Epidermal melanocyte (primary cell): Measurements from ENCODE around the gene CPNE9.
A peak's percentile ranks its signal among the peaks of the same experiment; 100 is the strongest.
"Not testable (repeated sequence)": the region's sequence is repeated elsewhere in the genome, so short reads cannot be mapped to it uniquely, and the experiment has no call there.

Experiments used
- DNase-seq: peaks from one replicate; pipeline ENCODE4 v3.0.0; 2011; ENCODE audit warnings: low spot score; ENCODE audit not compliant: insufficient read length

Gene CPNE9

GRCh38 chr3:9746330-9746729 lies 42.7 kb downstream of the CPNE9 start:
- no peak for DNase-seq

GRCh38 chr3:9747267-9747666 lies 43.6 kb downstream of the CPNE9 start:
- no peak for DNase-seq

DNA sequence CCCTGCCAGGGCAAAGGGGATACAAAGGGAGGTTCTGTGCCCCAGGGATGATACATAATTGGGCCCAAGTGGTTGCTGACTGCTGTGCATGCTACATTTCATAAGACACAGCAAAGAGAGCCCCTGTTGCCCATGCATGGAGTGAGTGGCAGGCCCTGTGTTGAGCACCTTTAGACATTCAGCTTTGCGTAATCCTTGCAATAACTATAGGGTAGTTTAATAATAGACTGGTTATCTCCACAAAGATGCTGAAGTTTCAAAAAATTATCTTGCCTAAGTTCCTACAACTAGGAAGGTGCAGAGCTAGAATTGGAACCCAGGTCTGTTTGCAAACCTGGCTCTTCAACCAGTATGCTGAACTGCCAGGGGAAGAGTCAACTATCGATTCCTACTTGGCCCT lies 44.4 kb downstream of the CPNE9 start:
- no peak for DNase-seq

GRCh38 chr3:9749296-9749644 lies 45.6 kb downstream of the CPNE9 start:
- peak; percentile 45 for DNase-seq

GRCh38 chr3:9749645-9750555 lies 46.3 kb downstream of the CPNE9 start, which contains the start of gene OGG1:
Gene OGG1, plus strand, starts transcription at chr3:9749952. Its CDS starts 335 bp downstream, at chr3:9750287.
- peak; percentile 99 for DNase-seq

- DNase-seq, result no peak
Measured at GRCh38 chr3:9750556-9751411, 47.2 kb downstream of the CPNE9 start.

DNA sequence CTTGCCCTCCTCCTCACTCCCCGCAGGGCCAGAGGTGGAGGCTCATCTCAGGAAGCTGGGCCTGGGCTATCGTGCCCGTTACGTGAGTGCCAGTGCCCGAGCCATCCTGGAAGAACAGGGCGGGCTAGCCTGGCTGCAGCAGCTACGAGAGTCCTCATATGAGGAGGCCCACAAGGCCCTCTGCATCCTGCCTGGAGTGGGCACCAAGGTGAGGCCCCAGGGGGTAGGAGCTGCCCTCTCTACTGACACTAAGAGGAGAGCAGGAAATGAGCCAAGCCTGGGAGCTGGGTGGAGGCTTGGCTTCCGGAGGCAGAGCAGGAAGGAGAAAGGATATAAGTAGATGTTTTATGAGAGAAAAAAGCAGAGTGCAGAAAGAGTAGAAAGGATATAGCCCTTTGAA lies 51.0 kb downstream of the CPNE9 start:
- no peak for DNase-seq

GRCh38 chr3:9757427-9757826 lies 53.8 kb downstream of the CPNE9 start:
- DNase-seq, result no peak

DNA sequence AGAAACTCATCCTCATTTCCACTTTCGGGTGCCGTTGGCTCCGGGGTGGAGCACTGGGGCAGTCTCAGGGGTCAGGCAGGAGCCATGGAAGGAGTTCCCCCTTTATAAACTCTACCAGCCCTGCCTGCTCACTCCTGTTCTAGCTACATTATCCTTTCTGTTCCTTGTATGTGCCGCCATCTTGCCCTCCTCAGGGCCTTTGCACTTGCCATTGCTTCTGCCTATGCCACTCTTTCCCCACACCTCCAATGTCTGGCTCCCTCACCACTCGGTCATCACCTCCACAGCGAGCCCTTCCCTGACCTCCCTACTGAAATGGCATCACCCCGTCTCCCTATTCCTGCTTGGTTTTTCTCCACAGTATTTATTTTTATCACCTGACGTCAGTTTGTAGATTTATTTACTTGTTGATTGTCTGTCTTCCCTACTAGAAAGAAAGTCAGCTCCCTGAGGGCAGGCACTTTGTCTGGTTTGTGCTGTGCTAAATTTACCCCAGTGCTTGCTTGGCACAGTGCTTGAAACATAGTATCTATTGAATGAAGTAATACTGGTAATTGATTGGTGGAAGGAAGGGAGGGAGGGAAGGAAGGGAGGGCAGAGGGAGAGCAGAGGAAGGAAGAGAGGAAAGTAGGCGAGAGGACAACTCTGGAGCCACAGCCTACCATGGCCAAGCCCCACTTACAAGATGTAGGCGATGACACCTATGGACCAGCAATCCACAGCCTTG lies 57.3 kb downstream of the CPNE9 start:
- DNase-seq, result no peak

DNA sequence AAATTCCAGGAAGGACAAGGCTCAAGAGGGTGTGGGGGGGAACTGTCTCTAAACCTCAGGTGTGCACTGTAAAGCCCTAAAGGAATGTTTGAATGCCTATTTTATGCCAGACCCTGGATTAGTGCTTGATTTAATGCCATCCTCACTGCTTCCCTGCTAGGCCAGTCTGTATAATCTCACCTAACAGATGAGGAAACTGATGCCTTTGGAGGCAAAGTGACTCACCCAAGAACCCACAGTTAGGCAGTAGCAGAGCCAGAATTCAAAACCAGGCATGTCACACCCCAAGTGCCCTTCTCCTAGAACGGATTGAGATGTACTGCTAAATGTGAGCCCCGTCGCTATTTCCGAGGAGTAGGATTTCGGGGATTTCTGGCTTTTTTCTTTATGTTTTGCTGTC lies 58.3 kb downstream of the CPNE9 start:
- no peak for DNase-seq

DNA sequence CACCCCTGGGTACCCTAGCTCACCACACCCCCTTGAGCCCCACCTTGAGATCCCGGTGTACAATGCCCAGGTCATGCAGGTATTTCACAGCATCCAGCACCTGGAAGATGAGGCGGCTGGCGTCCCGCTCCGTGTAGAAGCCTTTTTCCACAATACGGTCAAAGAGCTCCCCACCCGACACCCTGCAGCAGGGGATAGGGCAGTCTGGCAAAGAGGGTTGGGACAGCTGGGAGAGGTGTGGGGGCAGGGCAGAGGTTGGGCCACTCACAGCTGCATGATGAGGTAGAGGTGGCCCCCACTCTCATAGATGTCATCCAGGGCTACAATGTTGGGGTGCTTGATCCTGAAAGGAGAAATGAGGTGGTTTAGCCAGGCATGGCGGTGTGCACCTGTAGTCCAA lies 59.2 kb downstream of the CPNE9 start:
- no peak for DNase-seq

DNA sequence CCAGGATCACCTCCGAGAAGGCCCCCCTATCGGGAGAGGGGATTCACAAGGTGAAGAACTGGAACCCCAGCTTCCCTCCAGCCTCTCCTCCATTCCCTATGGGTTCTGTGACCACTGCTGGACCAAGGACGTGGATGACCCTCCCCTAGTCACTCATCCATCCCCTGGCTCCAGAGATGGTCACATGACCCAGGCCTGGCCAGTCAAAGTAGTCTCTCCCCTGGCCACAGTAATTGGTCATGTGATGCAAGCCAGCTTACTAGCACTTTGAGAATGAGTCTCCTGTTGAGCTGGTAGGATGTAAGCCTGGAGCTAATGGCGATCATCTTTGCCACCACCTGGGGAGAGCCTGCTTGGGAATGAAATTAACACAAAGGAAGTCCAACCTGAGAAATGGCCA lies 62.2 kb downstream of the CPNE9 start:
- no peak for DNase-seq

- DNase-seq, result no peak
Measured at GRCh38 chr3:9767418-9767817, 63.8 kb downstream of the CPNE9 start.

GRCh38 chr3:9768141-9768775 lies 64.6 kb downstream of the CPNE9 start:
- no peak for DNase-seq

GRCh38 chr3:9769012-9769411 lies 65.4 kb downstream of the CPNE9 start:
- no peak for DNase-seq

DNA sequence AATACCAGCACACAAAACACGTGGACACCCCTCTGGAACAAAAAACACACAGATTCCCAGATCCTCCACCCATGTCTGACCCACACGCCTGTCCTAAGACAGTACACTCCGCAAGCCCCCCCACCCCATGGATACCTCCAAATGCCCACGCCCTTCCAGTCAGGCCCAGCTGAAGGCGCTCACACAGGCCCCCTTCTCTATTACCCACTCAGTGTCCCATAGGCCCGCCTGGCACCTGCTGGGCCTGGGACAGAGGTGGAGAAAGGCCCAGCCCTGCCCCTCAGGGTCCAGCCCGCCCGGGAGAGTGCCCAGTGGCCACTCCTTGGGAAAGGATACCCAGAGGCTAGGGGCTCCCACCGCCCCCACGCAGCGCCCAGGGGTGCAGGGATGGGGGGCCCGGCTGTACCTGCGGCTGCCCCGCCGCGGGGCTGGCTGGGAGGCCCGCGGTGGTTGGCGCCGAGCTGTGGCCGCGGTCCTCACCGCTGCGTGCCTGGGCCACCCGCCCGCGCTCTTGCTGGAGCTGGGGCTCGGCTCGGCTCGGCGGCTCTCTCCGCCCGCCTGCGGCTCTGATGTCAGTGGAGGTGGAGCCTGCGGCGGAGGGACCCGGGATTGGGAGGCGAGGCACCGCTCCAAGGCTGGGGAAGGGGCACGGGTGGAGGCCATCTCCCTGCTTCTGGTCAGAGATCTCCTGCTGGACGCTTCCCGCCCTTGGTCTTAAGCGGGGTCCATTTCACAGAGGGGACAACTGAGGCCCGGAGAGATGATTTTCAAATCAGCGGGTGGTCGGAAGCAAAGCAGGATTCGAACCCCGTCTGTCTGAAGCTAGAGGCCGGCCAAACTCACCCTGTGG lies 66.0 kb downstream of the CPNE9 start, which contains the start of gene CAMK1:
TSS of gene CAMK1 (minus strand) at position 522 of the 850 bp plus-strand sequence. CDS start 2,198 bp downstream, outside the sequence.
- DNase-seq, result peak; percentile 77

GRCh38 chr3:9770276-9770812 lies 66.7 kb downstream of the CPNE9 start:
- no peak for DNase-seq

GRCh38 chr3:9771007-9771406 lies 67.4 kb downstream of the CPNE9 start:
- DNase-seq, result not testable (repeated sequence)

GRCh38 chr3:9776896-9777693 lies 73.5 kb downstream of the CPNE9 start:
- DNase-seq, result no peak
